Adrenal gland (tissue), 5 donors: ENCODE measurements around the gene TMEM61.

Source experiments
- CTCF ChIP-seq, 6 experiments: fragments of 450-650 bp in 4 of 6; fragments of 200-600 bp in 2 of 6; sonication (generic) in 1 of 6; IDR thresholded peaks; 1 replicate in 5 of 6; 2 replicates in 1 of 6; pipeline versions ENCODE4 v1.5.1 to v1.8.0; 2016 to 2021; ENCODE audit warnings: antibody characterized with exemption in 6 of 6, mild to moderate bottlenecking in 2 of 6, moderate library complexity in 1 of 6
- POLR2A ChIP-seq, 2 donors: fragments of 450-650 bp; IDR thresholded peaks; one replicate each; pipeline ENCODE4 v1.6.1; 2017; ENCODE audit warnings: antibody characterized with exemption in 2 of 2, mild to moderate bottlenecking in 2 of 2, moderate library complexity in 1 of 2
- donor health status: DM: no; HTN: no; CAD: no.

GRCh38 chr1:54980046-54980527 is 341 bp upstream of the TMEM61 start:
- no peak for TF ChIP-seq POLR2A (IDR thresholded peaks at IDR 0.05)
- no peak for TF ChIP-seq CTCF (IDR thresholded peaks at IDR 0.05)
